ENCODE results near the gene OR52B4.
"Not testable (repeated sequence)": the region's sequence is repeated elsewhere in the genome, so short reads cannot be mapped to it uniquely, and the experiment has no call there.

OR52B4 gene

DNA sequence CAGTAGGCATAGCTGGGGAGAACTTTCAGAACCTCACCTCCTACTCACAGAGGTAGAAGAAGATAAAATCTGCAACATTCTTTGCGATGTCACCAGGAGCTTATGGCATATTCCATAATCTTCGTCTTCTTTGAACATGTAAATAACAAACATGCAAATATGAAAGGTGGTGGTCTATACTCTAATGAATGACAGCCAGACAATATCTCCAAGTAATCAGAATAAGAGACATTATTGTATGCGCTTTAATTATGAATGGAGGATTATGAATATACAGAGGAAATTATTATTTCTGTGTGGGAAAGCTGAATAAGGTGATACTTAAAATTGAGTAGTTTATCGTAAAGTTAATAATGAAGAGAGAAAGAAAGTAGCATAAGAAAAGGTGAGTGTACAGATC lies at the start of gene OR52B4:
Gene OR52B4 (minus strand): TSS at position 101 of the 400 bp plus-strand sequence. CDS start 91 bp downstream, at position 10.
- DNase-seq (ENCODE audit: low spot score): no peak

DNA sequence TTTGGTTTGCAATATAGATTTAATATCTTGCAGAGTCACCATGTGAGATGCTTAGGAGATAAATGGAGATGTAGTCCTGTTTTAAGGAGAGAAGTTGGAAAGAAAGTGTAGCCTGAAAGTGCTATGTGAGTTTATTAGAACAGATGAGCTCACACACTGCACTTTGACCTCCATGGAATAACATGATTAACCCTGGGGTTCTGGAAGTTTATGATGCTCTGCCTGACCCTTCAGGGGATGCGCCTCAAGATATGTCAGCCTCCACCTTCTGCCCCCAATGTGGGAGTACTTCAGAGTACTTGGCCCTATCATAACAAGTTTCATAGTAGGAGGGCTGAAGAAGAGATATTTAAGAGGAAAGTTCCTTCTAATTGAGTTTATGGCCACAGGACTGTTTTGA lies 48.6 kb upstream of the OR52B4 start:
- DNase-seq (ENCODE audit: low spot score): no peak

DNA sequence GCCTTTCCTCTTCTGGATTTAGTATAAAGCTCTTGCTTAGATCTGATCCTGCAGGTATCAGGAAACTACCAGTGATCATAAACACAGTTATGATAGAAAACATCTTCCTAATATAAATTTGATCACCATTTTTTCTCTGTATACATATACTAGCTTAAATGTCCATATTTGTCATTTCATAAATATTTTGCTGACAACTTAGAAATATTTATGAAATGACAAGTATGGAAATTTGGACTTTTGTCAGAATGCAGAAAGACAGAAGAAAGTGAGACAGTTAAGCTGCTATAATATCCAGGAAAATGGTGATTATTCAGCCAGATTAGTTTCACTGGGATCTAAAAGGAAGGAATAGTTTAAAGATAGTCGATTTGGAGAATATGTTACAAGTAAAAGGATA lies 48.1 kb upstream of the OR52B4 start:
- no peak for DNase-seq (ENCODE audit: low spot score)

GRCh38 chr11:4406206-4406605 lies 38.0 kb upstream of the OR52B4 start:
- DNase-seq (ENCODE audit: low spot score): not testable (repeated sequence)

DNA sequence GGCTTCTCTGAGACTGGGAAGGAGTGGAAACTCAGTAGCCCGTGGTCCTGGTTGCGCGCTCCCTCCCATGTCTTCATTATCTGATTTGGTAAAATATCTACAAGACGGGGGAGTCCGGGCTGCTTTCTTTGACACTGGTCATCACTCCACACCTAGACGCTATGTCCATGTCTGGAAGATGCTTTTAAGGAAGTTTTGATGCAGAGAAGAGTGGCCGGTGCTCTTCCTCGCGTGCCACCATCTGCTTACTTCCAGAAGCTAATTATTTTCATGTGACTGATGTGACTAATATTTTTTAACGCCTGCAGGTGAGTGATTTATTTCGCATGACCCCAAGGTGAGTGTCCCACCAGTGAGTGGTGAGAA lies 25.7 kb upstream of the OR52B4 start:
- DNase-seq (ENCODE audit: low spot score): no peak

DNA sequence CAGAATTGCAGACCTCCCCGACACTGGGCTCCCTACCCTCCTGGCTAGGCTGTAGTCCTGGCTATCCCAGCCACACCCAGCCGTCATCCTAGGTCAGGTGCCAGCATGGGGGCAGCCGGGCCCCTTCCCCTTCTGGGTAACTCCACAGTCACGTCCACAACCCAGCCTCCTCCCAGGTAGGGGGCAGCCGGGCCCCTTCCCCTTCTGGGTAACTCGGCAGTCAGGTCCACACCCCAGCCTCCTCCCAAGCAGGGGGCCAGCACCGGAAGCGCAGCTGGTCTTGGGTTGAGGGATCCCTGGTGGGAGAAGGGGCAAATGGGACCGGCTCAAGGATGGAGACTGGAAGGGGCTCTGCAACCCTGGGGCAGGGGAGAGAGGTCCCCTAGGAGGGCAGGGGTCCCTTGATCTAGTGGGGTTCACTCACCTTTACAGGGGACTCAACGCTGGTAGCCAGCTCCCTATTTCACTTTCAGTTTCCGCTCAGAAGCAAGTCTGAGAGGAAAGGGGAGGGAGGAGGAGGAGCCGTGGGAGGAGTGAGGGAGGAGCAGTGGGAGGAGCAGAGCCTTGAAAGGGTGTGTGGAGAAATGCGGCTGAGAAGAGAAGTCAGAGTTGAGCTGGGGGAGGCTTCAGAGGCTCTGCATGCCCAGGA lies 25.1 kb upstream of the OR52B4 start, which contains the start of gene TRIM21:
Gene TRIM21 (minus strand): TSS at position 494 of the 649 bp plus-strand sequence. CDS start 3,293 bp downstream, outside the sequence.
- DNase-seq (ENCODE audit: low spot score): peak; percentile 87

- no peak for DNase-seq (ENCODE audit: low spot score)
Measured at GRCh38 chr11:4388221-4388620, 20.0 kb upstream of the OR52B4 start.

- DNase-seq (ENCODE audit: low spot score): no peak
Measured at GRCh38 chr11:4385978-4386740, 18.0 kb upstream of the OR52B4 start.

GRCh38 chr11:4381901-4382300 lies 13.7 kb upstream of the OR52B4 start:
- no peak for DNase-seq (ENCODE audit: low spot score)

GRCh38 chr11:4375431-4376140 lies 7.4 kb upstream of the OR52B4 start:
- DNase-seq (ENCODE audit: low spot score): no peak

DNA sequence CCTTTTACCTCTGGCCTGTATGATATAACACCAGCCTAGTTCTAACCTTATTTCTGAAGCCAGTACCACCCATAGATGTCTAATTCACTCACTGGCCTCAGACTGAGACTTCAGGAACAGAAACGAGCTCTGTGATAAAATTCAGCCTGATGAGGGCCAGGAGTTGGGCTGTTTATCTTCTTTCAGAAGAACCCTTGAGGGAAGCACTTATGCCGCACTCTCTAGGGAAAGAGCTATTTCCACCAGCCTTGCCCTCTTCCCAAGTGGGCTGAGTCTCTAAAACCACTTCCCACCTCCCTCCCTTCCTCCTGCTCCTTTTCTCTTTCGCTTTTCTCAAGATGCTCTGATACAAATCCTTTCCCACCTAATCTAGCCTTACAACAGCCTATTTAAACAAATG lies 2.0 kb upstream of the OR52B4 start:
- DNase-seq (ENCODE audit: low spot score): no peak

DNA sequence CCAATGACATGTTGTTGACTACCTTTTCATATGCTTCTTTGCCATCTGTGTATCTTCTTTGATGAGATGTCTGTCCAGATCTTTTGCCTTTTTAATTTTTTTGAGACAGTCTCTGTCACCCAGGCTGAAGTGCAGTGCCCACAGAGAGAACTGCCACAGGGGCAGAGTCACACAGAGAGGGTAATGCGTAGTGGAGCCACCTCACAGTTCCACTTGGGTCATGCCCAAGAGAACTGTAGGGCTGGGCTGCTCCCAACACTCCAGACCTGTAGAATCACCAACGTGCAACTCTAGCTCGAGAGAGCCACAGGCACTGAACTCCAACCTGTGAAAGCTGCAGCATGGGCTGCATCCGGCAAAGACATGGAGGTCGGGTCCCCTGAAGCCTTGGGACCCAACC lies 20.0 kb downstream of the OR52B4 start:
- not testable (repeated sequence) for DNase-seq (ENCODE audit: low spot score)

GRCh38 chr11:4345366-4345765 lies 22.8 kb downstream of the OR52B4 start:
- DNase-seq (ENCODE audit: low spot score): not testable (repeated sequence)

- not testable (repeated sequence) for DNase-seq (ENCODE audit: low spot score)
Measured at GRCh38 chr11:4334356-4334755, 33.8 kb downstream of the OR52B4 start.
